ENCODE results near the gene MBD3L3.
A peak's percentile ranks its signal among the peaks of the same experiment; 100 is the strongest.

DNA sequence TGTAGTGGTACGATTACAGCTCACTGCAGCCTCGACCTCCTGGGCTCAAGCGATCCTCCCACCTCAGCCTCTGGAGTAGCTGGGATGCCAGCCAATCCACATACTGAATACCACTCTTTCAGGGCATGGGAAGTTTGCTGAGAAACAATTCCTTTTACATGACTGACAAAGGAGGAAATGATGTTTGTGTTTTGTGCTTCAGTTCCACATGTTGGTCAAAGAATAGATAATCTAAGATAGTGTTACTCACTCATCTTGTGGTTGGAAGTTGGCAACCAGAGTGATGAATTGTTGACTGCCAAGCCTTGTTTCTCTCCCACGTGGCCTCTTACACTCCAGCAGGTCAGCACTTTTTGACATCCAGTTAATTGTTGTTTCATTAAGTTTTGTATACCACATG, 44.8 kb downstream of the MBD3L3 start:
- TF ChIP-seq POLR2A (IDR thresholded peaks at IDR 0.05; ENCODE audit: low read depth, low read length) (no peak), POLR2AphosphoS5 (IDR thresholded peaks at IDR 0.05; ENCODE audit: low read depth, low read length) (no peak), TAF1 (IDR thresholded peaks at IDR 0.05; ENCODE audit: low read depth, low read length) (no peak), POU2F2 (IDR thresholded peaks at IDR 0.05; ENCODE audit: low read depth, low read length) (no peak), SPI1 (IDR thresholded peaks at IDR 0.05; ENCODE audit: low read depth, low read length) (peak; percentile 7; the same call in 1 of the 2 replicates), PAX5 (IDR thresholded peaks at IDR 0.05; ENCODE audit: insufficient read depth, low read length, severe bottlenecking) (no peak)

Data from GM12891 (cell line).